ENCODE data around the gene CTAGE15.
"Not testable (repeated sequence)": the region's sequence is repeated elsewhere in the genome, so short reads cannot be mapped to it uniquely, and the experiment has no call there.

Gene CTAGE15

DNA sequence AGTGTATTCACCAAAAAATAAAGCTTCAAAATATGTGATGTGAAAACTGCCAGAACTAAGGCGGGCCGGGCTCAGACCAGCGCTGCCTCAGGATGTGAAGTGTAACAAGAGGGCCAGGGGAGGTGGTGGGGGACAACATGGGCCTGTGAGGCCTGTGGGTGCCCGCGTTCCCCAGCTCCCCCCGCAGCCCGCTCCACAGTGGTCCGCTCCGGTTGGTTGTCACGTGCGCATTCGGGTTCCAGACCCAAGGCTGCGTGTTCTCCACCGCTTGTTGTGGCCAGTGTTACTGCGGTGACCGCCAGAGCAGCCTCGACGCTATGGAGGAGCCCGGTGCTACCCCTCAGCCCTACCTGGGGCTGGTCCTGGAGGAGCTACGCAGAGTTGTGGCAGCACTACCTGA, at the start of gene CTAGE15:
Gene CTAGE15, plus strand, starts transcription at position 301 of the 400 bp plus-strand sequence. Its CDS starts 17 bp downstream, at position 318.
- DNase-seq (ENCODE audit: low read depth) = not testable (repeated sequence)

DNA sequence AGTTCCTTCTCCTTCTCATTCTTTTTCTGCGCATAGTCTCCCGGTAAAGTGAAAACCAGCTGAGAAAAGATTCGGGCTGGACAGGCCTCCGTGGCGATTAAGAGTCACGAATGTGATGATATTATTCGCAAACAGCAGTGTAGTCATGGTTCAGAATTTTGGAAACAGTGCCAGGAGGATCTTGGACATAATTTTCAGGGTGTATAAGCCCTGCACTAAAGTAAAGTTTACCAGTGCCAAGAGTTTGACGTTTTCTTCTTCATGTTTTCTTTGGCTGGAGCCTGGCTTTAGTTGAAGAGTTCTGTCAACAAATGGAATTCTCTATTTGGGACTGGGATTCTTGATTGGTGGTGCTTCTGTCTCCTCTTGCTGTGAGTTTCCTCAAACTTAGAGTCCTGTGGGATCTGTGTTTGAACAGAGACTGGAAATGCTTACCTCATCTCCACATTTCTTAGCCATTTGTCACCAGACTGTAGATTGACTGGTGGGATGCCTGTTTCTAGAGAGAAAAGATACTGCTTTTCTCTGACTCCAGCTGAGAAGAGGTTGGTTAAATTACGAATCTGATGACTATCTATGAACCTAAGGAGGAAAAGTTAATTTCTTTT, 49.2 kb upstream of the CTAGE15 start:
- not testable (repeated sequence) for H3K4me3 ChIP-seq (ENCODE audit: low read depth, low read length); DNase-seq (ENCODE audit: low read depth)

More for the DNA sequence above, at the start of gene CTAGE15:
- not testable (repeated sequence) for H3K4me3 ChIP-seq (ENCODE audit: low read depth, low read length)

GRCh38 chr7:143531169-143531926, 40.3 kb upstream of the CTAGE15 start:
- DNase-seq (ENCODE audit: low read depth) = not testable (repeated sequence)

DNA sequence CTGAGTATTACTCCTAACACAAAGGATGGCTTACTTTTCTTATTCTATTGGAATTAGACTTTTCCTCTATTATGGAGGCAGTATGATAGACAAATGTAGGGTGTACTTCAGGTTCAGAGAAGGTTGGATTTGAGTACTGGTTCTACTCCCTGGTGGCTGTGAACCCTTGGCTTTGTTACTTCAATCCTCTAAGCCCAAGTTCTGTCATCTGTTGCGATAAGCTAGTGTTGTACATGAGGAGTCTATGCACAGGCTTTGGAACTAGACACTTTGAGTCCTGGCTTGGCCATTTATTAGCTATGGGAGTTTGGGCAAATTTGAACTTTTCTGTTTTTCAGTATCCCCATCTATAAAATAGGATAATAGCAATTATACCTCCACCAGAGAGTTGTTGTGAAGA, 39.7 kb upstream of the CTAGE15 start:
- DNase-seq (ENCODE audit: low read depth); H3K4me3 ChIP-seq (ENCODE audit: low read depth, low read length): not testable (repeated sequence)

More at GRCh38 chr7:143531169-143531926, 40.3 kb upstream of the CTAGE15 start:
- H3K4me3 ChIP-seq (ENCODE audit: low read depth, low read length) = not testable (repeated sequence)

DNA sequence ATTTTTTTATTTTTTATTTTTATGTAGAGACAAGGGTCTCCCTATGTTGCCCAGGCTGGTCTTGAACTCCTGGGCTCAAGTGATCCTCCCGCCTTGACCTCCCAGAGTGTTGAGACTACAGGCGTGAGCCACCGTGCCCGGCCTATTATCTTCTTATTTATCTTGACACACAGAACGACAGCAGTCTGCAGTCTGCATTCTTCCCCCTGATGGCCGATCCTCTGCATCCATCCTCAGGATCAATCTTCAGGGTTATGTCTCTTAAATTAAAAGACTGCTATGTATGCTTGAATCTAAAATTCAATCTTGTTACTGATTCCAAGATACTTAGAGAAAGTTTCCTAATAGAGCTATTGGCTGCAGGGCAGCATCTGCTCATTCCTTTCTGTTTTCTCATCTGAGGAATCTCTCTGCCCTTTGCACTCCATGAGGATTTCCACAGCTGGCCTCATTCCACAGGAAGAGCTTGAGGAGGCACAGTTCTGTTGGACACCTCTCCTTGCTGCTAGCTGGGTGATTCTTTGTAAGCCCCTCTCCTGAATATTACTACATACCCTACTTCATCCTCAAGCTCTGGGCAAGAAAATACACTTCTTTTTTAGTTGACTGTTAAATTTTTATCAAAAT, 38.3 kb upstream of the CTAGE15 start:
- DNase-seq (ENCODE audit: low read depth); H3K4me3 ChIP-seq (ENCODE audit: low read depth, low read length): not testable (repeated sequence)

GRCh38 chr7:143536443-143536842, 35.2 kb upstream of the CTAGE15 start:
- H3K4me3 ChIP-seq (ENCODE audit: low read depth, low read length); DNase-seq (ENCODE audit: low read depth): not testable (repeated sequence)

DNA sequence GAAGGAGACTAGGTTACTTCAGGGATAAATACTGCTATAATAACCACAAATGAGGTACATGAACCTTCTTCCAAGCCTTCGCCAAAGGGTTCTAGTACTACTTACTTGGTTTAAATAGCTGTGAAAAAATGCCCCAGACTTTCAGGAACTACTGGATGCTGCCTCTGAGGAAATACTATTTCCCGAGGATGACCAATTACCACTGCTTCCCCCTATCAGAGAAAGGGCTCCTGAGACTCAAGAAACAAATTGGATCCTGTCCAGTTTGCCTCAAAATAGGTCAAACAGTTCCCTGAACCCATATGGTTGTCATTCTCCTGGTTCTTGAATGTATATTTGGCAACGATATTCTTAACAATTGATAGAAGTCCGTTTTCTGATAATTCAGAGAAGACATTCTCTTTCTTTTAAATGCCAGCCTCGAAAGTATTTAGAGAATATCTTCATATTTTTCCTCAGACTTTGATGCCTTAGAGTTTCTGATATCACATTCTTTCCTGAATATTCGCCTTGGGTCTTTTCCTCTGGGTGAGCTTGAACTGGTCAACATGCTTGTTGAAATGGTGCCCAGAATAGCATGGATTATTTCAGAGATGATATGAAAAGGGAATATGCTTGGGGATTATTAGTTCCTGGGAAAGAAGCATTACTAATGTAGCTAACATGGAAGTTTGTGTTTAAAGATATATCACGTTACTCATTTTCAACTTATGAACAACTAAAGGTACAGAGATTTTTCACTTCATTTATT, 28.1 kb upstream of the CTAGE15 start:
- DNase-seq (ENCODE audit: low read depth); H3K4me3 ChIP-seq (ENCODE audit: low read depth, low read length): not testable (repeated sequence)

DNA sequence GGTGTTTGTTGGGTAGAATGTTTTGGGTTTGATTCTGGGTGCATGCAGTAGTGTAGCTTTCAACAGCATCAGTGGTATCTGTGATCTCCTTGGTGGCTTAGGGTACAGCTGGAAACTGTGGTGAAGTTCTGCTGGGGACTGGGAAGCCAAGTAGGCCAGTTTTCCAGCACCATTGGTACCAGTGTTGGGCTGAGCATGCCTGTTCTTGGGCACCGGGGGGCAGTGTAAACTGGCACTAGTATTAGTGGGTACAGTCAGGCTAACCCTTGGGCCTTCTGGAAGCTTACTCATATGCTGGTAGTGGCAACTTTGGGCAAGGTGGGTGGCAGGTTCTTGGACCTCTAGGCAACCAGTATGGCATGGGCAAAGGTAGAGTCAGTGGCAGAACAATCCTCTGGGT, 15.6 kb upstream of the CTAGE15 start:
- not testable (repeated sequence) for H3K4me3 ChIP-seq (ENCODE audit: low read depth, low read length); DNase-seq (ENCODE audit: low read depth)

- DNase-seq (ENCODE audit: low read depth); H3K4me3 ChIP-seq (ENCODE audit: low read depth, low read length): not testable (repeated sequence)
- TF ChIP-seq CTCF (IDR thresholded peaks at IDR 0.05; ENCODE audit: control insufficient read depth, extremely low read depth, insufficient read depth) = peak; percentile 44
Observed at GRCh38 chr7:143563306-143563705, 8.3 kb upstream of the CTAGE15 start.

- not testable (repeated sequence) for H3K4me3 ChIP-seq (ENCODE audit: low read depth, low read length); DNase-seq (ENCODE audit: low read depth)
Observed at GRCh38 chr7:143566001-143566400, 5.6 kb upstream of the CTAGE15 start.

- not testable (repeated sequence) for H3K4me3 ChIP-seq (ENCODE audit: low read depth, low read length); DNase-seq (ENCODE audit: low read depth)
Observed at GRCh38 chr7:143588183-143588582, 16.6 kb downstream of the CTAGE15 start.

GRCh38 chr7:143589897-143590296, 18.3 kb downstream of the CTAGE15 start:
- not testable (repeated sequence) for DNase-seq (ENCODE audit: low read depth); H3K4me3 ChIP-seq (ENCODE audit: low read depth, low read length)

GRCh38 chr7:143598086-143598485, 26.5 kb downstream of the CTAGE15 start:
- DNase-seq (ENCODE audit: low read depth); H3K4me3 ChIP-seq (ENCODE audit: low read depth, low read length): not testable (repeated sequence)

DNA sequence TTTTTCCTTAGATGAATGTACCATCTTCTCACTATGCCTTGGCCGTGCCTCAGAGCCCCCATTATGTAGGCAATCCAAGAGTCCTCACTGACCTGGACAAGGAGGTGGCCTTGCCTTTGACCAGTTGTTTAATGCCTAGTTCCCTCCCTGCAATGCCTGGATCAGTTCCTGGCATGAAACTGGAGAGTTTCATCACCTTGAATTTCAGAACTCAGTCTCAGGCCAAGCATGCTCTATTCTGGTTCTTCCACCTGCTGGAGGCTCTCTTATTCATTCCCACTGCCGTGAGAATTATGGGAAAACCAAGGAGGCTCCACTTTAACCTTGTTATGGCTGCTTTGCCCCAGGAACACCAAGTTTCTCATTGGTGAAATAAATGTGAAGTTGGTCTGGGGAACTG, 31.9 kb downstream of the CTAGE15 start:
- not testable (repeated sequence) for H3K4me3 ChIP-seq (ENCODE audit: low read depth, low read length); DNase-seq (ENCODE audit: low read depth)

- DNase-seq (ENCODE audit: low read depth); H3K4me3 ChIP-seq (ENCODE audit: low read depth, low read length): not testable (repeated sequence)
Observed at GRCh38 chr7:143606088-143606487, 34.5 kb downstream of the CTAGE15 start.

DNA sequence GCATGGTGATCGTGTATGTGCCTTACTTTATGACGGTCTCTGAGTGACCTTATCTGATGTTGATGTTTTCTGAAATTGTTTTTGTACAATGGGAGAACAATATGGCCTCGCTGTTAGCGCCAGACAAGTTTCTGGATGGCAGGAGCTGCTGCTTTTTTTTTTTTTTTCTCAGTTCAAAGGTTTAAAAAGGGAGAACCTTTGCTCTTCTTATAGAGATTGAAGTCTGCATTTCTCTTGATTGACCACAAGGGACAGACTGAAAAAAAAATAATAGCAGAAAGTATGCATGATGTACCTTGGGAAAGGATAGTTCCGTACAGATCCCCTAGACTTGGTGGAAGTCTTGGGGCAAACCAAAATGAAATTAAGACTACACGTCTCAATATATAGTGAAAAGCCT, 43.9 kb downstream of the CTAGE15 start:
- not testable (repeated sequence) for H3K4me3 ChIP-seq (ENCODE audit: low read depth, low read length); DNase-seq (ENCODE audit: low read depth)

DNA sequence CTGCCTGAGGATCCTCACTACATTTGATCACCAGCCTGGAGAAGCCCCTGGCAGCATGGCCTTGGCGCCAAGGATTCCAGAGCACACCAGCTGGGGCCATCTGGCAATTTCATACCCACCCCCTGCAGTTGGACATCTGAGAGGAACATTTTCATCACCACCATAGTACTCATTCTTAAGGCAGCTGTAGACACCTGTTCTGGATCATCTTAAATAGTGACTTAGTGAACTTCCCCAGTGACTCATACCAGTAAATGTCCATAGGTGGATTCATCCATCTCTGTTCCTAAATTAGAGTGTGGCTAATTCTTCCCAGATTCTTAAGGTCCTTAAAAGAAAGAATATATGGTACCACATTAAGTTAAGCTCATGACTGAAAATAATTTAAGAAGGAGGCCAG, 45.6 kb downstream of the CTAGE15 start:
- DNase-seq (ENCODE audit: low read depth); H3K4me3 ChIP-seq (ENCODE audit: low read depth, low read length): not testable (repeated sequence)

DNA sequence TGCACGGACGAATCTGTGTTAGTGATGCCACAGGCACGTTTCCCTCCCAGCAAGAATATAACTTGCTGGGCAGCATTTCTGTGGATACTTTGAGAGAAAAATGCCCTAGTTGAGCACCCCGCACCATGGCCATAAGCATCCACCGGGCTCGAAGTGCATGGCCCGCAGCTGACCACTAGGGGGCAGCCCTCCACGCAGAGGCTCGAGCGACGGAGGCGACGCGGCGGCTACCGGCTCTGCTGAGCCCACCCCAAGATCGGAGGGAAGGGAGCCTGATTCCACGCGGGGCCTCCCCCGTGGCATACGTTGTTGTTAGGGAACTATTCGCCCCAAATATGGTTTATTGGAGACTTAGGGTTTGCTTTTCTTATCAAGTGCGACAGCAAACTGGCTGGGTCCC, 48.5 kb downstream of the CTAGE15 start:
- not testable (repeated sequence) for H3K4me3 ChIP-seq (ENCODE audit: low read depth, low read length); DNase-seq (ENCODE audit: low read depth)
